WTC11 (cell line): ENCODE data around the gene HDHD5. TPM values are rescaled to one million over a fixed set of nuclear protein-coding genes. Genes with fewer than 3 reads are reported as not detected.
A peak's percentile ranks its signal among the peaks of the same experiment; 100 is the strongest.

Experiments used
- ATAC-seq: fragments of 200-7000 bp; cut with Tn5 transposase; 2 replicates; pipeline ENCODE4 v1.10.0; 2021; ENCODE audit warnings: mild to moderate bottlenecking, moderate library complexity
- CTCF ChIA-PET: fragments of 300-600 bp; sonication (Branson Sonifier 250); formaldehyde crosslinking; loops from one replicate; lab custom pipeline; 2021; ENCODE audit warnings: antibody characterized with exemption; lab: Charles Lee
- POLR2A ChIA-PET: fragments of 350-600 bp; sonication (Branson Sonifier 250); formaldehyde crosslinking; loops from one replicate; lab custom pipeline; 2021; ENCODE audit warnings: antibody characterized with exemption; lab: Charles Lee
- DNase-seq: peaks from one replicate; pipeline ENCODE4 v3.0.0; 2021; ENCODE audit warnings: low spot score
- H3K27ac Mint-ChIP-seq: 2 replicates; pipeline ENCODE4 v1.8.0; 2021; ENCODE audit warnings: mixed read lengths
- H3K27me3 Mint-ChIP-seq: 2 replicates; pipeline ENCODE4 v1.8.0; 2021; ENCODE audit warnings: low read depth, mild to moderate bottlenecking, moderate library complexity, mixed read lengths
- H3K36me3 Mint-ChIP-seq: 2 replicates; pipeline ENCODE4 v1.8.0; 2021; ENCODE audit warnings: mixed read lengths
- H3K4me1 Mint-ChIP-seq: 2 replicates; pipeline ENCODE4 v1.8.0; 2022; ENCODE audit warnings: mixed read lengths
- H3K4me3 Mint-ChIP-seq: 2 replicates; pipeline ENCODE4 v1.8.0; 2021; ENCODE audit warnings: mild to moderate bottlenecking, moderate library complexity, mixed read lengths
- H3K9me3 Mint-ChIP-seq: 2 replicates; pipeline ENCODE4 v1.8.0; 2021; ENCODE audit warnings: mixed read lengths
- CREB1 ChIP-seq: sonication (generic); formaldehyde crosslinking; IDR thresholded peaks from 2 replicates; pipeline ENCODE4 v1.8.0; 2023; ENCODE audit warnings: mild to moderate bottlenecking, missing genetic modification reagents
- ESRRA ChIP-seq: sonication (generic); formaldehyde crosslinking; IDR thresholded peaks from 2 replicates; pipeline ENCODE4 v1.8.1; 2022; ENCODE audit warnings: mild to moderate bottlenecking, missing genetic modification reagents, borderline replicate concordance
- FOXJ3 ChIP-seq: sonication (generic); formaldehyde crosslinking; IDR thresholded peaks from 2 replicates; pipeline ENCODE4 v1.9.0; 2021; ENCODE audit warnings: missing genetic modification reagents, mild to moderate bottlenecking, borderline replicate concordance
- FOXP1 ChIP-seq: sonication (generic); formaldehyde crosslinking; IDR thresholded peaks from 2 replicates; pipeline ENCODE4 v1.8.0; 2022; ENCODE audit warnings: missing genetic modification reagents, mild to moderate bottlenecking, moderate library complexity, borderline replicate concordance
- GTF2I ChIP-seq: fragments of 250-450 bp; sonication (Bioruptor Pico); conservative IDR thresholded peaks from 2 replicates; pipeline ENCODE4 v1.4.0; 2021; ENCODE audit warnings: mild to moderate bottlenecking
- NFE2L1 ChIP-seq: sonication (generic); formaldehyde crosslinking; IDR thresholded peaks from 2 replicates; pipeline ENCODE4 v1.8.1; 2023; ENCODE audit warnings: missing genetic modification reagents
- NR1H2 ChIP-seq: sonication (generic); formaldehyde crosslinking; IDR thresholded peaks from 2 replicates; pipeline ENCODE4 v1.9.0; 2021; ENCODE audit warnings: mild to moderate bottlenecking, moderate library complexity, missing genetic modification reagents
- OVOL2 ChIP-seq: fragments of 250-450 bp; sonication (Bioruptor Pico); IDR thresholded peaks from 2 replicates; pipeline ENCODE4 v1.9.0; 2021; ENCODE audit warnings: mild to moderate bottlenecking, borderline replicate concordance
- RELA ChIP-seq: sonication (generic); formaldehyde crosslinking; IDR thresholded peaks from 2 replicates; pipeline ENCODE4 v1.8.1; 2022; ENCODE audit warnings: missing genetic modification reagents, mild to moderate bottlenecking, borderline replicate concordance
- SMAD3 ChIP-seq: sonication (generic); formaldehyde crosslinking; IDR thresholded peaks from 2 replicates; pipeline ENCODE4 v1.8.0; 2022; ENCODE audit warnings: missing genetic modification reagents, mild to moderate bottlenecking, borderline replicate concordance
- SOX15 ChIP-seq: fragments of 250-450 bp; sonication (Bioruptor Pico); IDR thresholded peaks from 2 replicates; pipeline ENCODE4 v1.9.0; 2021; ENCODE audit warnings: mild to moderate bottlenecking
- TCF7 ChIP-seq: sonication (generic); formaldehyde crosslinking; IDR thresholded peaks from 2 replicates; pipeline ENCODE4 v1.8.0; 2022; ENCODE audit warnings: mild to moderate bottlenecking, low read depth, missing genetic modification reagents, moderate library complexity
- ZNF263 ChIP-seq: sonication (generic); formaldehyde crosslinking; IDR thresholded peaks from 2 replicates; pipeline ENCODE4 v1.8.1; 2022; ENCODE audit warnings: low read depth, mild to moderate bottlenecking, moderate library complexity, missing genetic modification reagents
- ZNF671 ChIP-seq: fragments of 250-450 bp; sonication (Bioruptor Pico); IDR thresholded peaks from 2 replicates; pipeline ENCODE4 v1.8.0; 2021; ENCODE audit warnings: mild to moderate bottlenecking
- total RNA-seq: library from RNA; stranded (reverse); gene quantifications from 3 replicates; pipeline ENCODE4 v1.2.3, GENCODE V29; 2021
- TF ChIP-seq, protein P1 (sequence below): sonication (generic); formaldehyde crosslinking; IDR thresholded peaks from 2 replicates; pipeline ENCODE4 v1.8.1; 2023; ENCODE audit warnings: mild to moderate bottlenecking, missing genetic modification reagents, moderate library complexity
- TF ChIP-seq, protein P2 (sequence below): fragments of 250-450 bp; sonication (Bioruptor Pico); IDR thresholded peaks from 2 replicates; pipeline ENCODE4 v2.1.2; 2022; ENCODE audit warnings: mild to moderate bottlenecking, moderate library complexity
- TF ChIP-seq, protein P3 (sequence below): sonication (generic); formaldehyde crosslinking; IDR thresholded peaks from 2 replicates; pipeline ENCODE4 v1.8.1; 2022; ENCODE audit warnings: missing genetic modification reagents, borderline replicate concordance
- TF ChIP-seq, protein P4 (sequence below): fragments of 250-450 bp; sonication (Bioruptor Pico); IDR thresholded peaks from 2 replicates; pipeline ENCODE4 v1.9.0; 2021; ENCODE audit warnings: mild to moderate bottlenecking, borderline replicate concordance
- TF ChIP-seq, protein P5 (sequence below): sonication (generic); formaldehyde crosslinking; IDR thresholded peaks from 2 replicates; pipeline ENCODE4 v1.8.0; 2022; ENCODE audit warnings: missing genetic modification reagents
- TF ChIP-seq, protein P6 (sequence below): fragments of 250-450 bp; sonication (Bioruptor Pico); conservative IDR thresholded peaks from 2 replicates; pipeline ENCODE4 v1.9.0; 2021; ENCODE audit warnings: mild to moderate bottlenecking
- TF ChIP-seq, protein P7 (sequence below): sonication (generic); formaldehyde crosslinking; IDR thresholded peaks from 2 replicates; pipeline ENCODE4 v1.8.1; 2022; ENCODE audit warnings: low read depth, missing genetic modification reagents, borderline replicate concordance

HDHD5 gene
- total RNA-seq, 1 experiment from 2014 or later = 84.0 TPM

DNA sequence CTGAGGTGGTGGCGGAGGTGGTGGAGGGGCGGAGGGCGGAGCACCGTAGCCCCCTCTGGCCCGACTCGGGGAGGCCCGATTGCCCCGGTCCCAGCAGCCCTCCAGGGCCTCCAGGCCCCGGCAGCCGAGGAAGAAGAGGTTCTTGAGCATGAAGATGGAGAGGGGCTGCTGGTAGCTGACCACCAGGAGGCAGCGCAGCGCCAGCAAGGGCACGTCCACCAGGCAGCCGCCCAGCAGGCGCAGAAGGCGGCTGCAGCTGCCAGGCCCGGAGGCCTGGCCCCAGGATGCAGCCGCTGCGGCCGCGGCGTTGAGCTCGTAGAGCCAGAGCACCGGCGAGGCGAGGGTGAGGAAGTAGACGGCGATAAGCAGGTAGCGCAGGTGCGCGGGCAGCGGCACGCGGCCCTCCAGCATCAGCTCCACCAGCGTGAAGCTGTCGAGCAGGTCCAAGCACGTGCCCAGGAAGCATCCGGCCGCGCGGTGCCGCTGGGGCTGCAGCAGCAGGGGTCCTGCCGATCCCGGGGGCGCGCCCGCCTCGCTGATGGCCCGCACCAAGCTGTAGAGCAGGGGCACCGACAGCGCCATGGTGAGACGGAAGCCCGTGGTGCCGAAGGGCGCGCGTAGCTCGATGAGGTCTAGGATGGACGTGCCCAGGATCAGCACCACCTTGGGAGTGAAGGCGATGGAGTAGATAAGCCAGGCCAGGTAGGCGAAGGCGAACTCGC is 39.4 kb downstream of the HDHD5 start:
- Mint-ChIP-seq H3K27ac (no peak overlapping the region), H3K4me1 (peaks cover 25% of the 10 kb centered on the region), H3K9me3 (no peaks in the 10 kb centered on the region), H3K36me3 (no peaks in the 10 kb centered on the region), H3K27me3 (peaks cover 3% of the 10 kb centered on the region; the same call in 1 of the 2 replicates), H3K4me3 (peak overlapping the region; percentile 61)
- DNase-seq (peak; percentile 83), ATAC-seq (peak; percentile 8)
- ChIA-PET CTCF (interaction anchor here (0.7 to 1.4 kb wide), 44 partner anchors 9 to 665 kb away, joined by 3 to 29 read pairs (median 4); partner anchors contain the start of gene HDHD5), POLR2A (interaction anchor here (0.5 kb wide), 1 partner anchor 41 kb away, joined by 3 read pairs; no protein-coding TSS in a partner anchor)
- TF ChIP-seq FOXP1 = peak; percentile 52; the same call in 1 of the 2 replicates
- TF ChIP-seq, protein P1, sequence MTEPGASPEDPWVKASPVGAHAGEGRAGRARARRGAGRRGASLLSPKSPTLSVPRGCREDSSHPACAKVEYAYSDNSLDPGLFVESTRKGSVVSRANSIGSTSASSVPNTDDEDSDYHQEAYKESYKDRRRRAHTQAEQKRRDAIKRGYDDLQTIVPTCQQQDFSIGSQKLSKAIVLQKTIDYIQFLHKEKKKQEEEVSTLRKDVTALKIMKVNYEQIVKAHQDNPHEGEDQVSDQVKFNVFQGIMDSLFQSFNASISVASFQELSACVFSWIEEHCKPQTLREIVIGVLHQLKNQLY (CRISPR knock-in tag) = no peak
- no peak for TF ChIP-seq SOX15
- TF ChIP-seq, protein P2, sequence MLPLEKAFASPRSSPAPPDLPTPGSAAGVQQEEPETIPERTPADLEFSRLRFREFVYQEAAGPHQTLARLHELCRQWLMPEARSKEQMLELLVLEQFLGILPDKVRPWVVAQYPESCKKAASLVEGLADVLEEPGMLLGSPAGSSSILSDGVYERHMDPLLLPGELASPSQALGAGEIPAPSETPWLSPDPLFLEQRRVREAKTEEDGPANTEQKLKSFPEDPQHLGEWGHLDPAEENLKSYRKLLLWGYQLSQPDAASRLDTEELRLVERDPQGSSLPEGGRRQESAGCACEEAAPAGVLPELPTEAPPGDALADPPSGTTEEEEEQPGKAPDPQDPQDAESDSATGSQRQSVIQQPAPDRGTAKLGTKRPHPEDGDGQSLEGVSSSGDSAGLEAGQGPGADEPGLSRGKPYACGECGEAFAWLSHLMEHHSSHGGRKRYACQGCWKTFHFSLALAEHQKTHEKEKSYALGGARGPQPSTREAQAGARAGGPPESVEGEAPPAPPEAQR (CRISPR knock-in tag) = no peak
- TF ChIP-seq, protein P3, sequence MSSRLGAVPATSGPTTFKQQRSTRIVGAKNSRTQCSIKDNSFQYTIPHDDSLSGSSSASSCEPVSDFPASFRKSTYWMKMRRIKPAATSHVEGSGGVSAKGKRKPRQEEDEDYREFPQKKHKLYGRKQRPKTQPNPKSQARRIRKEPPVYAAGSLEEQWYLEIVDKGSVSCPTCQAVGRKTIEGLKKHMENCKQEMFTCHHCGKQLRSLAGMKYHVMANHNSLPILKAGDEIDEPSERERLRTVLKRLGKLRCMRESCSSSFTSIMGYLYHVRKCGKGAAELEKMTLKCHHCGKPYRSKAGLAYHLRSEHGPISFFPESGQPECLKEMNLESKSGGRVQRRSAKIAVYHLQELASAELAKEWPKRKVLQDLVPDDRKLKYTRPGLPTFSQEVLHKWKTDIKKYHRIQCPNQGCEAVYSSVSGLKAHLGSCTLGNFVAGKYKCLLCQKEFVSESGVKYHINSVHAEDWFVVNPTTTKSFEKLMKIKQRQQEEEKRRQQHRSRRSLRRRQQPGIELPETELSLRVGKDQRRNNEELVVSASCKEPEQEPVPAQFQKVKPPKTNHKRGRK (CRISPR knock-in tag) = no peak
- TF ChIP-seq, protein P4, sequence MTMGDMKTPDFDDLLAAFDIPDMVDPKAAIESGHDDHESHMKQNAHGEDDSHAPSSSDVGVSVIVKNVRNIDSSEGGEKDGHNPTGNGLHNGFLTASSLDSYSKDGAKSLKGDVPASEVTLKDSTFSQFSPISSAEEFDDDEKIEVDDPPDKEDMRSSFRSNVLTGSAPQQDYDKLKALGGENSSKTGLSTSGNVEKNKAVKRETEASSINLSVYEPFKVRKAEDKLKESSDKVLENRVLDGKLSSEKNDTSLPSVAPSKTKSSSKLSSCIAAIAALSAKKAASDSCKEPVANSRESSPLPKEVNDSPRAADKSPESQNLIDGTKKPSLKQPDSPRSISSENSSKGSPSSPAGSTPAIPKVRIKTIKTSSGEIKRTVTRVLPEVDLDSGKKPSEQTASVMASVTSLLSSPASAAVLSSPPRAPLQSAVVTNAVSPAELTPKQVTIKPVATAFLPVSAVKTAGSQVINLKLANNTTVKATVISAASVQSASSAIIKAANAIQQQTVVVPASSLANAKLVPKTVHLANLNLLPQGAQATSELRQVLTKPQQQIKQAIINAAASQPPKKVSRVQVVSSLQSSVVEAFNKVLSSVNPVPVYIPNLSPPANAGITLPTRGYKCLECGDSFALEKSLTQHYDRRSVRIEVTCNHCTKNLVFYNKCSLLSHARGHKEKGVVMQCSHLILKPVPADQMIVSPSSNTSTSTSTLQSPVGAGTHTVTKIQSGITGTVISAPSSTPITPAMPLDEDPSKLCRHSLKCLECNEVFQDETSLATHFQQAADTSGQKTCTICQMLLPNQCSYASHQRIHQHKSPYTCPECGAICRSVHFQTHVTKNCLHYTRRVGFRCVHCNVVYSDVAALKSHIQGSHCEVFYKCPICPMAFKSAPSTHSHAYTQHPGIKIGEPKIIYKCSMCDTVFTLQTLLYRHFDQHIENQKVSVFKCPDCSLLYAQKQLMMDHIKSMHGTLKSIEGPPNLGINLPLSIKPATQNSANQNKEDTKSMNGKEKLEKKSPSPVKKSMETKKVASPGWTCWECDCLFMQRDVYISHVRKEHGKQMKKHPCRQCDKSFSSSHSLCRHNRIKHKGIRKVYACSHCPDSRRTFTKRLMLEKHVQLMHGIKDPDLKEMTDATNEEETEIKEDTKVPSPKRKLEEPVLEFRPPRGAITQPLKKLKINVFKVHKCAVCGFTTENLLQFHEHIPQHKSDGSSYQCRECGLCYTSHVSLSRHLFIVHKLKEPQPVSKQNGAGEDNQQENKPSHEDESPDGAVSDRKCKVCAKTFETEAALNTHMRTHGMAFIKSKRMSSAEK (CRISPR knock-in tag) = no peak
- no peak for TF ChIP-seq FOXJ3
- TF ChIP-seq RELA = peak; percentile 84; the same call in 1 of the 2 replicates
- no peak for TF ChIP-seq ESRRA (CRISPR knock-in tag)
- no peak for TF ChIP-seq ZNF671 (CRISPR knock-in tag)
- TF ChIP-seq, protein P5, sequence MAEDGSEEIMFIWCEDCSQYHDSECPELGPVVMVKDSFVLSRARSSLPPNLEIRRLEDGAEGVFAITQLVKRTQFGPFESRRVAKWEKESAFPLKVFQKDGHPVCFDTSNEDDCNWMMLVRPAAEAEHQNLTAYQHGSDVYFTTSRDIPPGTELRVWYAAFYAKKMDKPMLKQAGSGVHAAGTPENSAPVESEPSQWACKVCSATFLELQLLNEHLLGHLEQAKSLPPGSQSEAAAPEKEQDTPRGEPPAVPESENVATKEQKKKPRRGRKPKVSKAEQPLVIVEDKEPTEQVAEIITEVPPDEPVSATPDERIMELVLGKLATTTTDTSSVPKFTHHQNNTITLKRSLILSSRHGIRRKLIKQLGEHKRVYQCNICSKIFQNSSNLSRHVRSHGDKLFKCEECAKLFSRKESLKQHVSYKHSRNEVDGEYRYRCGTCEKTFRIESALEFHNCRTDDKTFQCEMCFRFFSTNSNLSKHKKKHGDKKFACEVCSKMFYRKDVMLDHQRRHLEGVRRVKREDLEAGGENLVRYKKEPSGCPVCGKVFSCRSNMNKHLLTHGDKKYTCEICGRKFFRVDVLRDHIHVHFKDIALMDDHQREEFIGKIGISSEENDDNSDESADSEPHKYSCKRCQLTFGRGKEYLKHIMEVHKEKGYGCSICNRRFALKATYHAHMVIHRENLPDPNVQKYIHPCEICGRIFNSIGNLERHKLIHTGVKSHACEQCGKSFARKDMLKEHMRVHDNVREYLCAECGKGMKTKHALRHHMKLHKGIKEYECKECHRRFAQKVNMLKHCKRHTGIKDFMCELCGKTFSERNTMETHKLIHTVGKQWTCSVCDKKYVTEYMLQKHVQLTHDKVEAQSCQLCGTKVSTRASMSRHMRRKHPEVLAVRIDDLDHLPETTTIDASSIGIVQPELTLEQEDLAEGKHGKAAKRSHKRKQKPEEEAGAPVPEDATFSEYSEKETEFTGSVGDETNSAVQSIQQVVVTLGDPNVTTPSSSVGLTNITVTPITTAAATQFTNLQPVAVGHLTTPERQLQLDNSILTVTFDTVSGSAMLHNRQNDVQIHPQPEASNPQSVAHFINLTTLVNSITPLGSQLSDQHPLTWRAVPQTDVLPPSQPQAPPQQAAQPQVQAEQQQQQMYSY (CRISPR knock-in tag) = peak; percentile 49; the same call in 1 of the 2 replicates
- TF ChIP-seq, protein P6, sequence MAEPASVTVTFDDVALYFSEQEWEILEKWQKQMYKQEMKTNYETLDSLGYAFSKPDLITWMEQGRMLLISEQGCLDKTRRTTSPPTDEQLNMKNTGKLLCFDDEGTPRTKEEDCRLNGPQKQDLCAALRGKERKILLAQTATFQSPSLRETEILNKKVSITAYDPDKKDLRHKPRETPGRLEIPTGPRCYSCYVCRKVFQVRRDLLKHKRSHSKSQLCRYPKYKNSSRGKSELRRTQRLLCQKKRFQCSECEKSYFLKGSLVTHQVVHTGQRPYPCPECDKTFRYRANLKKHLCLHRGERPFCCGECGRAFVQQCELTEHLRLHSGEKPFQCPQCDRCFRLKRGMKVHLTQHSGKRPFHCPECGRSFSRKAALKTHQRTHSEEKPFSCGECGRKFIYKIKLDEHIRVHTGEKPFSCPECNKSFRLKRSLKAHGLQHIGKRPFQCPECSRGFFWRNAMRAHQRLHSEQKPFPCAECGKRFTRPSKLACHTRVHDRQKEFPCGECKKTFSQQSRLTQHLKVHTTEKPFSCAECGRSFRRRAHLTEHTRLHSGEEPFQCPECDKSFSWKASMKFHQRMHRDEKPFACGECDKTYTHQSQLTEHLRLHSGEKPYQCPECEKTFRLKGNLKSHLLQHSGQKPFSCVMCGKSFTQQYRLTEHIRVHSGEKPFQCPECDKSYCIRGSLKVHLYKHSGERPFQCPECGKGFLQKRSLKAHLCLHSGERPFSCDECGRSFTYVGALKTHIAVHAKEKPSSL (CRISPR knock-in tag) = no peak
- peak; percentile 74 for TF ChIP-seq SMAD3 (CRISPR knock-in tag)
- TF ChIP-seq OVOL2 (CRISPR knock-in tag) = no peak
- 0 out of 2 replicates have a peak, but pooled peaks have one; percentile 58 for TF ChIP-seq TCF7
- no peak for TF ChIP-seq CREB1 (CRISPR knock-in tag)
- TF ChIP-seq NFE2L1 (CRISPR knock-in tag) = peak; percentile 67; the same call in 1 of the 2 replicates
- TF ChIP-seq GTF2I = no peak
- TF ChIP-seq, protein P7, sequence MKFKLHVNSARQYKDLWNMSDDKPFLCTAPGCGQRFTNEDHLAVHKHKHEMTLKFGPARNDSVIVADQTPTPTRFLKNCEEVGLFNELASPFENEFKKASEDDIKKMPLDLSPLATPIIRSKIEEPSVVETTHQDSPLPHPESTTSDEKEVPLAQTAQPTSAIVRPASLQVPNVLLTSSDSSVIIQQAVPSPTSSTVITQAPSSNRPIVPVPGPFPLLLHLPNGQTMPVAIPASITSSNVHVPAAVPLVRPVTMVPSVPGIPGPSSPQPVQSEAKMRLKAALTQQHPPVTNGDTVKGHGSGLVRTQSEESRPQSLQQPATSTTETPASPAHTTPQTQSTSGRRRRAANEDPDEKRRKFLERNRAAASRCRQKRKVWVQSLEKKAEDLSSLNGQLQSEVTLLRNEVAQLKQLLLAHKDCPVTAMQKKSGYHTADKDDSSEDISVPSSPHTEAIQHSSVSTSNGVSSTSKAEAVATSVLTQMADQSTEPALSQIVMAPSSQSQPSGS (CRISPR knock-in tag) = no peak
- TF ChIP-seq NR1H2 (CRISPR knock-in tag) = no peak
- no peak; the same call in 1 of the 2 replicates for TF ChIP-seq ZNF263 (CRISPR knock-in tag)
